Spleen (tissue), 7 donors: ENCODE data around the gene MFAP5.

Source experiments
- POLR2AphosphoS5 ChIP-seq, 3 donors: sonication (generic); formaldehyde crosslinking; IDR thresholded peaks; one replicate each; pipeline ENCODE4 v1.5.1; 2017; ENCODE audit warnings: antibody characterized with exemption in 3 of 3
- TF ChIP-seq, protein P1 (sequence below), 11 experiments: fragments of 200-600 bp in 7 of 11; fragments of 450-650 bp in 4 of 11; sonication (generic) in 4 of 11; IDR thresholded peaks in 8 of 11; conservative IDR thresholded peaks in 3 of 11; 1 replicate in 7 of 11; 2 replicates in 4 of 11; pipeline versions ENCODE4 v1.4.0 to v1.8.0; 2016 to 2021; ENCODE audit warnings: antibody characterized with exemption in 11 of 11, inconsistent platforms in 4 of 11, mild to moderate bottlenecking in 1 of 11
- donor health status: DM: no; HTN: no; CAD: no; lungs with moderate emphysema.
- donor health status: DM: no; HTN: no; CAD: no.
- donor health status: DM: no; HTN: no; CAD: no.

- TF ChIP-seq, protein P1, sequence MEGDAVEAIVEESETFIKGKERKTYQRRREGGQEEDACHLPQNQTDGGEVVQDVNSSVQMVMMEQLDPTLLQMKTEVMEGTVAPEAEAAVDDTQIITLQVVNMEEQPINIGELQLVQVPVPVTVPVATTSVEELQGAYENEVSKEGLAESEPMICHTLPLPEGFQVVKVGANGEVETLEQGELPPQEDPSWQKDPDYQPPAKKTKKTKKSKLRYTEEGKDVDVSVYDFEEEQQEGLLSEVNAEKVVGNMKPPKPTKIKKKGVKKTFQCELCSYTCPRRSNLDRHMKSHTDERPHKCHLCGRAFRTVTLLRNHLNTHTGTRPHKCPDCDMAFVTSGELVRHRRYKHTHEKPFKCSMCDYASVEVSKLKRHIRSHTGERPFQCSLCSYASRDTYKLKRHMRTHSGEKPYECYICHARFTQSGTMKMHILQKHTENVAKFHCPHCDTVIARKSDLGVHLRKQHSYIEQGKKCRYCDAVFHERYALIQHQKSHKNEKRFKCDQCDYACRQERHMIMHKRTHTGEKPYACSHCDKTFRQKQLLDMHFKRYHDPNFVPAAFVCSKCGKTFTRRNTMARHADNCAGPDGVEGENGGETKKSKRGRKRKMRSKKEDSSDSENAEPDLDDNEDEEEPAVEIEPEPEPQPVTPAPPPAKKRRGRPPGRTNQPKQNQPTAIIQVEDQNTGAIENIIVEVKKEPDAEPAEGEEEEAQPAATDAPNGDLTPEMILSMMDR (IDR thresholded peaks at IDR 0.05 in 8 of 11, conservative IDR thresholded peaks at IDR 0.05 in 3 of 11): no peak
- no peak for TF ChIP-seq POLR2AphosphoS5 (IDR thresholded peaks at IDR 0.05)
Measured at GRCh38 chr12:8636581-8636980, 26.0 kb downstream of the MFAP5 start.
